Hematopoietic multipotent progenitor cell treated with erythropoietin and hydrocortisone succinate and interleukin-3 and kit ligand, for 17 days (in vitro differentiated cells): ENCODE measurements around the gene SRPK3.

Experiments
- DNase-seq: peaks from one replicate; pipeline ENCODE4 v3.0.0-alpha.2; 2015; ENCODE audit warnings: low spot score

SRPK3 gene

GRCh38 chrX:153770601-153771414 is 10.0 kb upstream of the SRPK3 start:
- DNase-seq = no peak

GRCh38 chrX:153771415-153772315 is 9.2 kb upstream of the SRPK3 start:
- no peak for DNase-seq

- no peak for DNase-seq
Measured at GRCh38 chrX:153772316-153773217, 8.3 kb upstream of the SRPK3 start.

- DNase-seq = no peak
Measured at GRCh38 chrX:153773218-153773611, 7.6 kb upstream of the SRPK3 start.

GRCh38 chrX:153773741-153774575 is 6.9 kb upstream of the SRPK3 start:
- no peak for DNase-seq

- DNase-seq = no peak
Measured at GRCh38 chrX:153774576-153775292, 6.1 kb upstream of the SRPK3 start.

- no peak for DNase-seq
Measured at GRCh38 chrX:153775293-153776119, 5.3 kb upstream of the SRPK3 start.

GRCh38 chrX:153776120-153776599 is 4.7 kb upstream of the SRPK3 start:
- no peak for DNase-seq

- no peak for DNase-seq
Measured at GRCh38 chrX:153776611-153777045, 4.2 kb upstream of the SRPK3 start.

GRCh38 chrX:153777261-153778090 is 3.4 kb upstream of the SRPK3 start:
- no peak for DNase-seq

- DNase-seq = no peak
Measured at GRCh38 chrX:153778181-153778580, 2.7 kb upstream of the SRPK3 start.

- no peak for DNase-seq
Measured at GRCh38 chrX:153778684-153779101, 2.1 kb upstream of the SRPK3 start.

- no peak for DNase-seq
Measured at GRCh38 chrX:153779891-153780677, 757 bp upstream of the SRPK3 start.

GRCh38 chrX:153781428-153782047 is 697 bp downstream of the SRPK3 start:
- no peak for DNase-seq

GRCh38 chrX:153782313-153782712 is 1.5 kb downstream of the SRPK3 start:
- no peak for DNase-seq

- no peak for DNase-seq
Measured at GRCh38 chrX:153782871-153783270, 2.0 kb downstream of the SRPK3 start.

- no peak for DNase-seq
Measured at GRCh38 chrX:153783378-153784013, 2.7 kb downstream of the SRPK3 start.
